CD4-positive, CD25-positive, alpha-beta regulatory T cell (primary cell): Measurements from ENCODE around the gene ARFGEF3. TPM values are rescaled to one million over a fixed set of nuclear protein-coding genes. Genes with fewer than 3 reads are reported as not detected.

ENCODE experiments used
- ATAC-seq, 2 donors: fragments of 150-1000 bp; cut with Tn5 transposase; one replicate each; pipeline ENCODE4 v1.10.0; 2021; ENCODE audit warnings: low read depth in 2 of 2, moderate number of reproducible peaks in 2 of 2, moderate library complexity in 1 of 2
- DNase-seq, 3 donors: peaks; one replicate each; pipeline versions ENCODE4 v3.0.0 to v3.0.0-alpha.2; 2012 to 2022; ENCODE audit warnings: mixed read lengths in 1 of 3
- H3K27ac ChIP-seq: one replicate; pipeline ENCODE4 v1.7.0; 2013; ENCODE audit warnings: mild to moderate bottlenecking, low read length; ENCODE audit not compliant: insufficient read depth, poor library complexity, severe bottlenecking
- H3K27me3 ChIP-seq: one replicate; pipeline ENCODE4 v1.7.0; 2013; ENCODE audit warnings: low read length; ENCODE audit not compliant: control insufficient read depth, insufficient read depth
- H3K36me3 ChIP-seq: one replicate; pipeline ENCODE4 v1.7.0; 2013; ENCODE audit warnings: mild to moderate bottlenecking, low read length, moderate library complexity; ENCODE audit not compliant: control insufficient read depth, insufficient read depth
- H3K4me1 ChIP-seq: 2 replicates; pipeline ENCODE4 v1.7.0; 2013; ENCODE audit warnings: mild to moderate bottlenecking, low read length; ENCODE audit not compliant: insufficient read depth, control insufficient read depth, poor library complexity, severe bottlenecking
- H3K4me3 ChIP-seq: one replicate; pipeline ENCODE4 v1.7.0; 2013; ENCODE audit warnings: low read depth, mild to moderate bottlenecking, low read length, moderate library complexity
- H3K9me3 ChIP-seq, 2 experiments: 1 replicate in 1 of 2; 2 replicates in 1 of 2; pipeline ENCODE4 v1.7.0; 2013; ENCODE audit warnings: low read length in 2 of 2, mild to moderate bottlenecking in 1 of 2, moderate library complexity in 1 of 2; ENCODE audit not compliant: control insufficient read depth in 2 of 2
- H3K27ac Mint-ChIP-seq, 3 donors: one replicate each; pipeline ENCODE4 v1.8.0; 2020 to 2022; ENCODE audit warnings: mild to moderate bottlenecking in 3 of 3, mixed read lengths in 3 of 3, moderate library complexity in 2 of 3
- H3K27me3 Mint-ChIP-seq: one replicate; pipeline ENCODE4 v1.8.0; 2022; ENCODE audit warnings: mild to moderate bottlenecking, mixed read lengths
- H3K36me3 Mint-ChIP-seq: one replicate; pipeline ENCODE4 v1.8.0; 2020; ENCODE audit warnings: mixed read lengths
- H3K4me1 Mint-ChIP-seq, 4 donors: one replicate each; pipeline ENCODE4 v1.8.0; 2020 to 2022; ENCODE audit warnings: mixed read lengths in 4 of 4, mild to moderate bottlenecking in 1 of 4
- H3K4me3 Mint-ChIP-seq, 4 donors: one replicate each; pipeline ENCODE4 v1.8.0; 2020 to 2022; ENCODE audit warnings: mild to moderate bottlenecking in 4 of 4, mixed read lengths in 4 of 4, moderate library complexity in 3 of 4
- H3K9me3 Mint-ChIP-seq, 7 donors: one replicate each; pipeline ENCODE4 v1.8.0; 2020 to 2022; ENCODE audit warnings: mixed read lengths in 7 of 7, mild to moderate bottlenecking in 3 of 7, moderate library complexity in 2 of 7
- polyA plus RNA-seq, 4 donors: library from polyadenylated mRNA; unstranded; fragments of 300-500 nt; fragmentation: Illumina TruSeq; gene quantifications; one replicate each; pipeline ENCODE4 v1.2.3, GENCODE V29; 2021
- total RNA-seq: library from RNA; stranded (reverse); gene quantifications from one replicate; pipeline ENCODE4 v1.2.3, GENCODE V29; 2022

ARFGEF3 gene
- total and polyA plus RNA-seq, 5 donors from 2014 or later, result not detected

GRCh38 chr6:138176652-138177232, 15.0 kb downstream of the ARFGEF3 start:
- H3K4me3 ChIP-seq, result no peak overlapping the region
- H3K27ac ChIP-seq, result no peak overlapping the region
- no peaks in the 10 kb centered on the region for H3K36me3 ChIP-seq
- DNase-seq (no peak), ATAC-seq (no peak)
- peaks cover 0 to 26% (median 12%) of the 10 kb centered on the region in 7 donors for H3K9me3 Mint-ChIP-seq
- H3K36me3 Mint-ChIP-seq, result no peaks in the 10 kb centered on the region
- no peaks in the 10 kb centered on the region for H3K4me1 ChIP-seq
- no peak overlapping the region for H3K27ac Mint-ChIP-seq
- H3K9me3 ChIP-seq, result peaks cover 9 to 15% of the 10 kb centered on the region in 2 experiments
- H3K27me3 Mint-ChIP-seq, result peaks cover 13% of the 10 kb centered on the region
- peaks cover 9% of the 10 kb centered on the region for H3K27me3 ChIP-seq
- H3K4me1 Mint-ChIP-seq, result no peaks in the 10 kb centered on the region
- H3K4me3 Mint-ChIP-seq, result no peak overlapping the region

- no peak for DNase-seq
- H3K4me1 ChIP-seq, result no peaks in the 10 kb centered on the region
- H3K36me3 ChIP-seq, result no peaks in the 10 kb centered on the region
- H3K4me1 Mint-ChIP-seq, result no peaks in the 10 kb centered on the region
- no peak overlapping the region for H3K4me3 Mint-ChIP-seq
- no peaks in the 10 kb centered on the region for H3K36me3 Mint-ChIP-seq
- peaks cover 10% of the 10 kb centered on the region for H3K27me3 Mint-ChIP-seq
- H3K27me3 ChIP-seq, result peaks cover 2% of the 10 kb centered on the region
- H3K27ac Mint-ChIP-seq, result no peak overlapping the region
- peaks cover 4% of the 10 kb centered on the region in 2 experiments for H3K9me3 ChIP-seq
- no peak overlapping the region for H3K27ac ChIP-seq
- no peak for ATAC-seq
- no peak overlapping the region for H3K4me3 ChIP-seq
- H3K9me3 Mint-ChIP-seq, result peaks cover 0 to 16% (median 6%) of the 10 kb centered on the region in 7 donors
Measured at GRCh38 chr6:138182939-138183789, 21.4 kb downstream of the ARFGEF3 start.

- Histone ChIP-seq H3K9me3 (peaks cover 0 to 3% of the 10 kb centered on the region in 2 experiments), H3K27ac (no peak overlapping the region), H3K36me3 (no peaks in the 10 kb centered on the region), H3K27me3 (peaks cover 2% of the 10 kb centered on the region), H3K4me3 (no peak overlapping the region), H3K4me1 (no peaks in the 10 kb centered on the region)
- no peaks in the 10 kb centered on the region for H3K4me1 Mint-ChIP-seq
- H3K27ac Mint-ChIP-seq, result no peak overlapping the region
- H3K9me3 Mint-ChIP-seq, result peaks cover 0 to 11% (median 3%) of the 10 kb centered on the region in 7 donors
- ATAC-seq (no peak), DNase-seq (no peak)
- no peak overlapping the region for H3K4me3 Mint-ChIP-seq
- no peaks in the 10 kb centered on the region for H3K36me3 Mint-ChIP-seq
- H3K27me3 Mint-ChIP-seq, result peaks cover 10% of the 10 kb centered on the region
Measured at GRCh38 chr6:138183790-138184134, 22.0 kb downstream of the ARFGEF3 start.

GRCh38 chr6:138184230-138184629, 22.5 kb downstream of the ARFGEF3 start:
- no peaks in the 10 kb centered on the region for H3K9me3 ChIP-seq
- peaks cover 0 to 8% (median 3%) of the 10 kb centered on the region in 7 donors for H3K9me3 Mint-ChIP-seq
- no peak for ATAC-seq

GRCh38 chr6:138187156-138187555, 25.4 kb downstream of the ARFGEF3 start:
- Mint-ChIP-seq H3K27me3 (peaks cover 10% of the 10 kb centered on the region), H3K4me3 (no peak overlapping the region)

More at GRCh38 chr6:138184230-138184629, 22.5 kb downstream of the ARFGEF3 start:
- H3K36me3 ChIP-seq, result no peaks in the 10 kb centered on the region
- no peak overlapping the region for H3K4me3 Mint-ChIP-seq
- no peaks in the 10 kb centered on the region for H3K36me3 Mint-ChIP-seq
- H3K27me3 ChIP-seq, result peaks cover 2% of the 10 kb centered on the region
- no peak overlapping the region for H3K27ac Mint-ChIP-seq
- no peak overlapping the region for H3K27ac ChIP-seq
- H3K4me1 ChIP-seq, result no peaks in the 10 kb centered on the region
- no peaks in the 10 kb centered on the region for H3K4me1 Mint-ChIP-seq
- no peak overlapping the region for H3K4me3 ChIP-seq
- DNase-seq, result no peak
- H3K27me3 Mint-ChIP-seq, result peaks cover 10% of the 10 kb centered on the region

GRCh38 chr6:138188278-138188941, 26.7 kb downstream of the ARFGEF3 start:
- DNase-seq, result no peak
- H3K36me3 Mint-ChIP-seq, result no peaks in the 10 kb centered on the region

More at GRCh38 chr6:138187156-138187555, 25.4 kb downstream of the ARFGEF3 start:
- H3K27ac Mint-ChIP-seq, result no peak overlapping the region
- Histone ChIP-seq H3K4me1 (no peaks in the 10 kb centered on the region), H3K27me3 (peaks cover 2% of the 10 kb centered on the region), H3K9me3 (no peaks in the 10 kb centered on the region), H3K36me3 (no peaks in the 10 kb centered on the region), H3K27ac (no peak overlapping the region), H3K4me3 (no peak overlapping the region)
- ATAC-seq (no peak), DNase-seq (no peak)
- H3K9me3 Mint-ChIP-seq, result peaks cover 0 to 3% (median 0%) of the 10 kb centered on the region in 7 donors
- no peaks in the 10 kb centered on the region for H3K36me3 Mint-ChIP-seq
- no peaks in the 10 kb centered on the region for H3K4me1 Mint-ChIP-seq

GRCh38 chr6:138194287-138194686, 32.5 kb downstream of the ARFGEF3 start:
- ATAC-seq, result no peak
- no peak overlapping the region for H3K4me3 ChIP-seq
- H3K27ac Mint-ChIP-seq, result no peak overlapping the region
- no peak overlapping the region for H3K4me3 Mint-ChIP-seq
- no peaks in the 10 kb centered on the region for H3K27me3 Mint-ChIP-seq
- no peaks in the 10 kb centered on the region for H3K9me3 ChIP-seq
- H3K36me3 Mint-ChIP-seq, result no peaks in the 10 kb centered on the region
- H3K9me3 Mint-ChIP-seq, result peaks cover 0 to 2% (median 0%) of the 10 kb centered on the region in 7 donors
- DNase-seq, result no peak
- no peaks in the 10 kb centered on the region for H3K36me3 ChIP-seq
- no peak overlapping the region for H3K27ac ChIP-seq
- no peaks in the 10 kb centered on the region for H3K4me1 ChIP-seq
- no peaks in the 10 kb centered on the region for H3K4me1 Mint-ChIP-seq
- H3K27me3 ChIP-seq, result no peaks in the 10 kb centered on the region

More at GRCh38 chr6:138188278-138188941, 26.7 kb downstream of the ARFGEF3 start:
- Histone ChIP-seq H3K4me1 (no peaks in the 10 kb centered on the region), H3K27me3 (peaks cover 2% of the 10 kb centered on the region), H3K4me3 (no peak overlapping the region), H3K9me3 (no peaks in the 10 kb centered on the region), H3K27ac (no peak overlapping the region), H3K36me3 (no peaks in the 10 kb centered on the region)
- Mint-ChIP-seq H3K9me3 (peaks cover 0 to 2% (median 0%) of the 10 kb centered on the region in 7 donors), H3K4me3 (no peak overlapping the region), H3K4me1 (no peaks in the 10 kb centered on the region), H3K27ac (no peak overlapping the region), H3K27me3 (peaks cover 5% of the 10 kb centered on the region)
- ATAC-seq, result no peak
